GM11168 (cell line): ENCODE data around the gene PNKD.
"Not testable (repeated sequence)": the region's sequence is repeated elsewhere in the genome, so short reads cannot be mapped to it uniquely, and the experiment has no call there.

ENCODE experiments used
- in situ Hi-C: fragments of 300-500 bp; cut with MboI; formaldehyde crosslinking; loops from one replicate; pipeline ENCODE4 v1.12.0; 2022; ENCODE audit warnings: low sequenced_read_pairs; ENCODE audit not compliant: unreplicated experiment

The PNKD gene

DNA sequence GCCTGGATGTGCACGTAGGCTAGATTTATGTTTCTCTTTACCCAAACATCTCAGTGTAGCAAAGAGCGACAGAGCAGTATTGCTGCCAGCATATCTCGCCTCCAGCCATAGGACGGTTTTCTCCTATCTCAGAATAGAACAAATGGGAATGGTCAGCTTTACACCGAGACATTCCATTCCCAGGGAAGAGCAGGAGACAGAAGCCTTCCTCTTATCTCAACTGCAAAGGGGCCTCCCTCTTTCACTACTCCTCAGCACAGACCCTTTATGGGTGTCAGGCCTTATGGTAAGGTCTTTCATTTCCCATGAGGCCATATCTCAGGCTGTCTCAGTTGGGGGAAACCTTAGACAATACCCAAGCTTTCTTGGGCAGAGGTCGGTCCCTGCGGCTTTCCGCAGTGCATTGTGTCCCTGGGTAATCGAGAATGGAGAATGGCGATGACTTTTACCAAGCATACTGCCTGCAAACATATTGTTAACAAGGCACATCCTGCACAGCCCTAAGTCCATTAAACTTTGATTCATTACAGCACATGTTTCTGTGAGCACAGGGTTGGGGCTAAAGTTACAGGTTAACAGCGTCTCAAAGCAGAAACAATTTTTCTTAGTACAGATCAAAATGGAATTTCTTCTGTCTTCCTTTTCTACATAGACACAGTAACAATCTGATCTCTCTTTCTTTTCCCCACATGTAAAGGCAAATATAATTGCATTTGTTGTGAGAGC is 41.4 kb downstream of the PNKD start:
- in situ Hi-C loops, result not testable (repeated sequence)

DNA sequence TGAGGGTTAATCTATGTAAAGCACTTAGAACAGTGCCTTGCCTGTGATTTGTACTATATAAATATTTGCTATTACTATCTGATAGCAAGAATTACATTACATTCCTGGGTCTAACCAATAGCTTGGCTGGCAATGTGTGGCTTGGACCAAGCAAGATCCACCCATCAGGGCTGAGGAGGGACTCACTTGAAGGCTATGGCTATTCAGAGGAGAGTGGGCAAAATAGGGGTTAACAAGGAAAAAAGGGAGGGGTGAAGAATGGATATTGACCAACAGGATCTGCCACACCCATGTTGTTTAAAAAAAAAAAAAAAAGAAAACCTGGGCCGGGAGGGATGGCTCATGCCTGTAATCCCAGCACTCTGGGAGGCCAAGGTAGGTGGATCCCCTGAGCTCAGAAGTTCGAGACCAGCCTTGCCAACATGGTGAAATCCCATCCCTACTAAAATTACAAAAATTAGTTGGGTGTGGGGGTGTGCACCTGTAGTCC is 42.0 kb downstream of the PNKD start:
- in situ Hi-C loops, result no loop called here

DNA sequence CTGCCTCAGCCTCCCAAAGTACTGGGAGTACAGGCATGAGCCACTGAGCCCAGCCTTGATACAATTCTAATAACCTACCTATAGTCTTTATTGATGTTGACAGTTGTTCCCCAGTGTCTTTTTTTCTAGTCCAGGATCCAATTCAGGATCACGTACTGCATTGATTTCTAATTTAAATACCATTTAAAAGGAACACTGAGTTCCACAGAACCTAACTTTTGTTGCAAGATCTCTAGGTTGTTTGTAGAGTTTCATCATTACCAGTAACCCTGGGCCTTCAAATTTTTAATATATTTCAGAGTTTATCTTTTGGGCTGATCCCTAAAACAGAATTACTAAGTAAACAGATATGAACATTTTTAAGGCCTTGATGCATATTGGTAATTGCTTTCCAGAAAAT is 43.0 kb downstream of the PNKD start:
- in situ Hi-C loops, result no loop called here

DNA sequence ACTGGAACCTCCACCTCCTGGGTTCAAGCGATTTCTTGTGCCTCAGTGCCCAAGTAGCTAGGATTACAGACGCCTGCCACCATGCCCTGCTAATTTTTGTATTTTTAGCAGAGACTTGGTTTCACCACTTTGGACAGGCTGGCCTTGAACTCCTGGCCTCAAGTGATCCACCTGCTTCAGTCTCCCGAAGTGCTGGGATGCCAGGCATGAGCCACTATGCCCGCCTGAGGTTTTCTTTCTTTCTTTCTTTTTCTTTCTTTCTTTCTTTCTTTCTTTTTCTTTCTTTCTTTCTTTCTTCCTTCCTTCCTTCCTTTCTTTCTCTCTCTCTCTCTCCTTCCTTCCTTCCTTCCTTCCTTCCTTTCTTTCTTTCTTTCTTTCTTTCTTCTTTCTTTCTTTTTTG is 44.4 kb downstream of the PNKD start:
- in situ Hi-C loops, result not testable (repeated sequence)

- in situ Hi-C loops, result no loop called here
These were observed 45.1 kb downstream of the PNKD start for GRCh38 chr2:218315397-218315796.

DNA sequence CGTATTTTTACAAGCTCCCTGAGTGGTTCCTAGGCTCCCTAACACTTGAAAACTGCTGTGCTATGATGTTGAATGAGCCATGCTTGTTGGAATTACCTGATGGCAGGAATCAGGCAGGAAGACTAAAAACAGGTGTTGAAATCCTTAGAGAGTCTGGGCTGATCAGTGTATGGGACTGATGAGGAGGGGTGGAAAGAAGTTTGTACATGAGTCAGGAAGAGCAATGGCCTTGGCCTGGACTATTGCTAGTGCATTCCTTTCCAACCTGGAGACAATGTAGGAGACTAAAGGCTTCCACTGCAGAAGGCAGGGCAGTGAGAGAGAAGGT is 46.9 kb downstream of the PNKD start:
- in situ Hi-C loops, result no loop called here

DNA sequence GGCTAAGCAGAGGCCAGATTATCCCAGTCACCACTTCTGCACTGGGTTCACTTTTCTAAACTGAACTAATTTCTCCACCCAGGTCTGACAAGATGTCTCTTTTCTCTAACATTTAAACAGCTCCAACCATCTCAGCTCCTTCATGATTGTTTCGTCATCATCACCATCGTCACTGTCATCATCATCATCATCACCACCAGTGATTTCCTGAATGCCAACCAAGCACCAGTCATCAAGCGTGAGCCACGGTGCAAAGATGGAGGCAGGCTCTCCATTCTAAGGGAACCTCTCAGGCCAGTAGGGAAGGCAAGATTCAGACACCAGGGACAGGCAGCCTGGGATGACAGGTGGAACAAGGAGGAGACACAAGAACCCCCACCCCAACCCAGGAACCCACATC is 47.5 kb downstream of the PNKD start:
- in situ Hi-C loops, result no loop called here

DNA sequence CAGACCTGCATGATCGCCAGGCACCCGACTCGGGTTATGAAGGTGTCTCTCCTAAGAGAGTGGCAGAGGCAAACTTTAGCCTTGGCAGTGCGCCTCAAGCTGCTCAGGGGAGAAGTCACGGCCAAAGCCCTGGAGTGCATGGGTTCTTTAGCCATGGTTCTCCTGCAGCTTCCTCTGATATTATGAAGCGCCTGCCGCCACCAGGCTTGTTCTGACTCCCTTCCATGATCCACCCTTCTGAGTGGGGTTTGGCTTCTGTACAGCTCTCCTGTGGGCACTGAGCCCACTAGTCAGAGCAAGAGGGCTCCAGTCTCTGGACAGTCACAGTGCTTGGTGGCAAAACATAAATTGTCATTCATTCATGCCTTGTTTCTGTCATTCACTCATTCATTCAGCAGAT is 47.9 kb downstream of the PNKD start:
- in situ Hi-C loops, result no loop called here

DNA sequence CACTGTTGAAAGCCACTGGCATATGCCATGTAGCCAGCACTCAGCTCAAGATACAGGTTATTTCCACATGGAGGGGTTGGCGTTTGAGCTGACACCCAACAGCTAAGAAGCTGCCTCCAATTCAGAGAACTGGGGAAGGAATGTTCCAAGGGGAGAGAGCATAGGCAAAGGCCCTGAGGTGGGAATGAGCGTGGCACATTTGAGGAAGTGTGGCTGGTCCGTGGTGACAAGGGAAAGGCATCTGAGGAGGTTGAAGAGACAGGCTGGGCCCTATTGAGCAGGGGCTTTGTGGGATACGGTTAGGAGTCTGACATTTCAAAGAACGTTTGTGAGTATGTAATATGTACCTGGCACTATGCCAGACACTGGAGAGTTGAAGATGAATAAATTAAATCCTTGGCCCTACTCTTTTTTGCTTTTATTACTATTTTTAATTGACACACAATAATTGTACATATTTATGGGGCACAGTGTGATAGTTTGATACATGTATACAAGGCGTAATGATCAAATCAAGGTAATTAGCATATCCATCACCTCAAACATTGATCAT is 49.6 kb downstream of the PNKD start:
- in situ Hi-C loops, result no loop called here

DNA sequence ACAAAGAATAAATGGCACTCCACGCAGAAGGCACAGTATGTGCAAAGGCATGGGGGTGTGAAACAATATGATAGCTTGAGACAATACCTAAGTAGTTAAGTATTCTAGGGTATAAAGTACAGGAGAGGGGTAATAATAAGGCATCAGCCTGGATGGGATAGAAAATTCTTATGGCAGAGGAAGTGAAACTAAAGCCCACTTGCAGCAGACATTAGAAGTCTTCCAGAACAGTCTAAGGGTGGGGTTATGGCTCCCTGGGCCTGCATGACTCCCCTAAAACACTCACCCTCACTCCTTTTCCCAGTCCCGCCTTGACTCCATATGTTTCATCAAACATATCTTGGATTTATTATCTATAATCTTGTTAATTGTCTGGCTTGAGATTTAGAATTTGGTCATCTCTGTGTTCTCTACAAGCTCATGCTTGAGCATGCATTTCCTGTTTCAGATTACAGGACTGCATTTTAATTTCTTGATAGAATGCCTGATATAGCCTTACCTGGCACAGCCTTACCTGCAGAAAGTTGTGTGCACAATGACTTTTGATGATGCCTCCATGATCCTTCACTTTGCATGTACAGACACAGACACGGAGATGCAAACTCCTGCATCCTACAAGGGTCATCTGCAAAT is 50.5 kb downstream of the PNKD start:
- in situ Hi-C loops, result no loop called here

- in situ Hi-C loops, result no loop called here
These were observed 52.6 kb downstream of the PNKD start for GRCh38 chr2:218322768-218323525.

DNA sequence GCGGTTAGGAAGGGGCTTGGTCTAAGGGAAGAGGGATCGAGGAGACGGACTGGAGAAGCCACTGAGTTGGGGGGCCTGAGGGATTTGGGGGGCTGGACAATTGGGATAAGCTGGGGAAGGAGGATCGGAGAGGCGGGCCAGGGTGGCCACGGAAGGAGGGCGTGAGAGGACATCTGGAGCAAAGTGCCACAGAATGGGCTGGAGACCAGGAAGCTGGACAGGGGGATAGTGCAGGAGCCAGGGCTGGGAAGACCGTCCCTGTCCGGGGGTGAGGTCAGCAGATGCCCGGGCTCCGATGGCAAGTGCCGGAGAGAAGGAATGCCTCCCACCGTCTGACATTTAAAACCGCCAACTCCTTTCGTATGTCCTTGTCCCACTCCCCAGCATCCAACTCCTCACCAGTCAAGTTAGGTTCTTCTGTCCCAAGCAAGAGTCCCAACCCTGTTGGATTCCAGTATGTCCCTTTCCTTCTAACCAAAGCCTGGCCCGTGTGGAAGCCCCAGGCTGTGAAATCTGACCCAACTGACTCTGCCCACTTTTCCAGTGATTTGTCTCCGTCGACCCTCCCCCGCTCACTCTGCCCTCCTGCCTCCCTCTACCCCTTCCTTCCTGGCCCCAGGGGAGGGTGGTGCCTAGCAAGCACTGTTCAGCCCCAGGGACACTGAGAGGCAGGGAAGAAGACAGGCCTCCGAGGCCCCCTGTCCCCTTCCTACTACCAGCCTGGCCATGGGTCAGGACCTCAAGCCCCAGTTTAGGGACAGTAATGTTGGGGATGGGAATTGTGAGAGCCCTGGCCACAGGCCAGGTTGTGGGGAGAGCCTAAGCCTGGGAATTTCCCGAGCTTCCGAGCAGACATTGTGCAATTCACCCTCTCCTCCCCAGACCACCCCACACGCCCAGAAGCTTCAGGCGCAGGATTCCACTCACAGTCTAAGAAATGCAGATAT is 53.5 kb downstream of the PNKD start:
- in situ Hi-C loops, result no loop called here

- in situ Hi-C loops, result no loop called here
These were observed 55.3 kb downstream of the PNKD start for GRCh38 chr2:218325566-218326160.

DNA sequence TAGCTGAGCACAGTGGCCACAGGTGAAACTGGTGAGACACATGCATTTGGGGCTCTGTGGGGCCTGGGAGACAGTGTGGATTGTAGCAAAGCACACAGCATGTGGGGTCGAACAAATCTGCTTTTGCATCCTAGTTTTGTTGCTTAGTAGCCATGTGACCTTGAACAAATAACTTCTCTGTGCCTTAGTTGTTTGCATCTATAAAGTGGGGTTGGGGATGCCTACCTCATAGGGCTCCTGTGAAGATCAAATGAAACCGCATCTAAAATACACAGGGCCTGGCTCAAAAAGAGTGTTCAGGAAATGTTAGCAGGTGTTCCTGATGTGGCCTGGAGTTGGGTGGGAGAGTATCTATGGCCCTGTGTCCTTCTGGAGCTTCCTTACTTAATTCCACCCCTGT is 56.0 kb downstream of the PNKD start:
- in situ Hi-C loops, result no loop called here

GRCh38 chr2:218327451-218328210 is 57.3 kb downstream of the PNKD start:
- in situ Hi-C loops, result no loop called here

- in situ Hi-C loops, result no loop called here
These were observed 58.0 kb downstream of the PNKD start for GRCh38 chr2:218328294-218328693.

DNA sequence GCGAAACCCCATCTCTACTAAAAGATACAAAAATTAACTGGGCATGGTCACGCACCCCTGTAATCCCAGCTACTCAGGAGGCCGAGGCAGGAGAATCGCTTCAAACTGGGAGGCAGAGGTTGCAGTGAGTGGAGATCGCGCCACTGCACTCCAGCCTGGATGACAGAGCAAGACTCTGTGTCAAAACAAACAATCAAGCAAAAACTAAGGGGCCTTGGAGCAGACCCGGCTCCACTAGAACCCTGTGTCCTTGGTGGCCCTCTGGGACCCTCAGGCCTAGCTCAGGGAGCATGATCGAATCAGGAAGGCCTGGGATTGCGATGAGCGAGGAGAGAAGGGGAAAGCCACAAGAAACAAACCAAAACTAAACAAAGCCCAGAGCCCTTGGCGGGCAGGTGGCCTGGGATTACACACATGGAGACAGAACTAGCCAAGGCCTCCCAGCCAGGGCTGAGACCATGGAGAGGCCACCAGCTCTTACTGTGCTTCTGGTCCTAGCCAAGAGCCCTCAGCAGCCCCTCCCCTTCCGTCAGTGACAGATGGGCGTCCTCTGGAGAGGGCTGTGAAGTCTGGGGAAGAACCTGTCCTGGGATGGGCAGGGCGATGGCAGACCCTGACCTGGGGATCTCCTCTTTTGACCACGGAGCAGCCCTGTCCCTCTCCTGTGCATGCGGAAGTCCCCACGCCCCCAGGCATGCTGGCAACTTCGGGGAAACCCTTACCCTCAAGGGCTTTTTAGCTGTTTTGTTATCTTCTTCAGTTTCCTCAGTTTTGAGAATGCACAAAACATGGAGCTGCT is 58.9 kb downstream of the PNKD start:
- in situ Hi-C loops, result no loop called here
